GM20431 (cell line): Measurements from ENCODE around the gene SOX5.
"Not testable (repeated sequence)": the region's sequence is repeated elsewhere in the genome, so short reads cannot be mapped to it uniquely, and the experiment has no call there.

Experiments used
- in situ Hi-C: fragments of 300-500 bp; cut with MseI, MboI; formaldehyde crosslinking; loops from one replicate; pipeline ENCODE4 v1.15.0; 2020; ENCODE audit warnings: low sequenced_read_pairs; ENCODE audit not compliant: unreplicated experiment

SOX5 gene

GRCh38 chr12:23854598-23854997 is 94.9 kb downstream of the SOX5 start:
- in situ Hi-C loops = no loop called here

DNA sequence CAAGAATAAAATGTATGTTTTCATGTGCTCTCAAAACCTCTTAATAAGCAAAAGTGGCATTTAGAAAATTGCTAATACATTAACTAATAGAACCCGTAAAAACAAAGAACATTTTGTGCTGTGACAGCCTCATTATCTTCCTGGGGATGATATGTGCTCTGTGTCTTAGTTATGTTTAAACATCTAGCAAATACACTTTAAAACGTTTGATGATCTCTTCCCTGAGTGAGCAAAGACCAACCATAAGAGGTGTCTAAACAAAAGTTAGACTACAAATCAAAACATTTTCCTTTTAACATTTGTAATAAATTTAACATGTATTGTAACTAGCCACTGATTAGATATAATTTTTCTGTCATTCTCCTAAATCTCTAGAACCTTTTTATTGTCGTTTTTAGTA is 95.8 kb downstream of the SOX5 start:
- in situ Hi-C loops = no loop called here

DNA sequence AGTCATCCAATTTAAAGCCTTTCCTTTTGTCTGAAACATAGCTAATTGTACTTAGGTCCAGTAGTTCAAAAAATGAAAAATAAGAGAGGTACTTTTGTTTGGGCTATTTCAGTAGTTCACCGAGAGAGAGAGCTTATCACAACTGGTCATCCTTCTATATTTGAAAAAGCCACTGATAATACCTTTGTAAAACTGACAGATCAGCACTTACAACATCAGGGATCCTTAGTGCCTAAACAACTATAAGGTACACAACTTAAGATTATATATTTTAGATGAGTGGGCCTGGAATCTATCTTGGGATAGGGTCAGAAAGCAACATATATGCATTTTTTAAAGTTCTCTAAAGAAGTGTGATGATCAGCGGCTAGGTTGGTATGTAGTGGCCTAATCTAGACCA is 97.9 kb downstream of the SOX5 start:
- in situ Hi-C loops = no loop called here

- in situ Hi-C loops = no loop called here
Observed at GRCh38 chr12:23847857-23848256, 101.6 kb downstream of the SOX5 start.

DNA sequence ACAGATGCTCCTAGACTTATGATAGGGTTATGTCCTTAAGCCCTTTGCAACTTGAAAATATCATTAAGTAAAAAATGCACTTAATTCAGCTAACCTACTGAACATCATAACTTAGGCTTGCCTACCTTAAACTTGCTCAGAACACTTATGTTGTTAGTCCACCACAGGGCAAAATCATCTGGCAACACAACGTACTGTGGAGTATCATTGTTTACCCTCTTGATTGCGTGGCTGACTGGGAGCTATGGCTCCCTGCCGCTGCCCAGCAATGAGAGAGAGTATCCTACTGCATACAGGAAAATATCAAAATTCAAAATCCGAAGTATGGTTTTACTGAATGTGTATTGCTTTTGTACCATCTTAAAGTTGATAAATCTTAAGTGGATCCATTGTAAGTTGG is 105.5 kb downstream of the SOX5 start:
- in situ Hi-C loops = no loop called here

DNA sequence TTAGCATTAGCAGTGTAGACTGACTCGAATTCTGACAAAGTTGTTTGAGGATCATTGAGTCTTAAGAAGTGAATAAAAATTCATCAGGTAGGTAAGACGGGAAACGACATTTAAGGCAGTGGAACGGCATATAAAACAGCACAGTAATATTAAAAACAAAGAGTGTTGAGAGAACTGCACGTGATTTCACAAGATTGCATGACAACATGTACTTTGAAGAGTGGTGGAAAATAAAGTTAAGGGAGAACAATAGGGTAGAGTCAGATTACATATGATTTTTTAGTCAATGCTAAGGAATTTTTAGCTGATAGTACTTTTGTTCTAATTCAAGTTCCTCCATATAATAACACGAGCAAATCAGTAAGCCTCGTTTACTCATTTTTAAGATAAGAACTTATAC is 115.4 kb downstream of the SOX5 start:
- in situ Hi-C loops = no loop called here

- in situ Hi-C loops = no loop called here
Observed at GRCh38 chr12:23831739-23832138, 117.7 kb downstream of the SOX5 start.

GRCh38 chr12:23830210-23830609 is 119.3 kb downstream of the SOX5 start:
- in situ Hi-C loops = no loop called here

DNA sequence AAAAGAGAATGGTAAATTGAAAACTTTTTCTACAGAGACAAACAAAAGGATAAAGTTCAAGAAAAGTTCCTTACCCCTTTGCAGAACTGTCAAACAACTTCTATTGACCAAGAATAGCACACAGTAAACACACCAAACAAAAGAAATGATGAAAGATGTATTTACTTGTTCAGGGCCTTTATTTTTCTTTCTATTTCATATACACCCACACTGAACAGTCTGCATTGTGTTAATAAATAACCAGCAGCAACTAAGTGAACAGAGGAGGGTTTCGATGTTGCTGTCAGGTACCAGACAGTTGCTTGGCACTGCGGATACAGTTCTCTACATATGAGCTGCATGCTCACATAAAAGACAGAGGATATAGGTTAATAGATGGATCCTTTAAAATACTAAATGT is 122.1 kb downstream of the SOX5 start:
- in situ Hi-C loops = no loop called here

DNA sequence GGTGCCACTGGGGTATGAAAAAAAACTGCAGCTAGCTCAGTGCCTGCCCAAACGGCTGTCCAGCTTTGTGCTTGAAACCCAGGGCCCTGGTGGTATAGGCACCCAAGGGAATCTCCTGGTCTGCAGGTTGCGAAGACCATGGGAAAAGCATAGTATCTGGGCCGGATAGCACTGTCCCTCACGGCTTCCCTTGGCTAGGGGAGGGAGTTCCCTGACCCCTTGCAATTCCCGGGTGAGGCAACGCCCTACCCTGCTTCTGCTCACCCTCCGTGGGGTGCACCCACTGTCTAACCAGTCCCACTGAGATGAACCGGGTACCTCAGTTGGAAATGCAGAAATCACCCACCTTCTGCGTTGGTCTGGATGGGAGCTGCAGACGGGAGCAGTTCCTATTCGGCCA is 124.3 kb downstream of the SOX5 start:
- in situ Hi-C loops = not testable (repeated sequence)

DNA sequence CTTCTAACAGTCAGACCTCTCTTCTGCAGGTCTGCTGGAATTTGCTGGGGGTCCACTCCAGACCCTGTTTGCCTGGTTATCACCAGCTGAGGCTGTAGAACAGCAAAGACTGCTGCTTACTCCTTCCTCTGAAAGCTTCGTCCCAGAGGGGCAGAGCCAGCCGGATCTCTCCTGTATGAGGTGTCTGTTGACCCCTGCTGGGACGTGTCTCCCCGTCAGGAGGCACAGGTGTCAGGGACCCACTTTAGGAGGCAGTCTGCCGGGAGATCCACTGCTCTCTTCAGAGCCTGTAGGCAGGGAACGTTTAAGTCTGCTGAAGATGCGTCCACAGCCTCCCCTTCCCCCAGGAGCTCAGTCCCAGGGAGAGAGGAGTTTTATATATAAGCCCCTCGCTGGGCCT is 125.1 kb downstream of the SOX5 start:
- in situ Hi-C loops = no loop called here

DNA sequence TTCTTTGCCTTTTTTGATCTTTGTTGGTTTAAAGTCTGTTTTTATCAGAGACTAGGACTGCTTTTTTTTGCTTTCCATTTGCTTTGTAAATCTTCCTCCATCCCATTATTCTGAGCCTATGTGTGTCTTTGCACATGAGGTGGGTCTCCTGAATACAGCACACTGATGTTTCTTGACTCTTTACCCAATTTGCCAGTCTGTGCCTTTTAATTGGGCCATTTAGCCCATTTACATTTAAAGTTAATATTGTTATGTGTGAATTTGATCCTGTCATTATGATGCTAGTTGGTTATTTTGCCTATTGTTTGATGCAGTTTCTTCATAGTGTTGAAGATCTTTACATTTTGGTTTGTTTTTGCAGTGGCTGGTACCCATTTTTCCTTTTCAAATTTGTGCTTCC is 126.6 kb downstream of the SOX5 start:
- in situ Hi-C loops = not testable (repeated sequence)

DNA sequence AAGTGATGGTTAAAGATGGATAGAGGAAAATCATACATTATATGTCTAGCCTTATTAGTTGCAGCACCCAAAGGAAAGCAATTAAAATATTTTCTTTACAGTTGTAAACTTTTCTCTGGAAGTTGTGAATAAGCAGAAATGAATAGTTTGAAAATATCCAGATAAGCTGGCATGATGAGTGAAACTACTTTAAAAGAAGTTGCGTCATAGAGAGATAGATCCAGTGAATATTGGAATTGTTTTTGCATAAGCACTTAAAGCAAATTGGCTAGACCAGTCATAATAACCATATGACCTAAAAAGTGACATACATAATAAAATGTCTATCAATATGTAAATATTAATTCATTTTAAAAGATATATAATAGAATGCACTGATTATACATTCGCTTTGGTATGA is 132.1 kb downstream of the SOX5 start:
- in situ Hi-C loops = no loop called here

GRCh38 chr12:23816394-23816851 is 133.0 kb downstream of the SOX5 start:
- in situ Hi-C loops = no loop called here

GRCh38 chr12:23815810-23816209 is 133.7 kb downstream of the SOX5 start:
- in situ Hi-C loops = no loop called here

DNA sequence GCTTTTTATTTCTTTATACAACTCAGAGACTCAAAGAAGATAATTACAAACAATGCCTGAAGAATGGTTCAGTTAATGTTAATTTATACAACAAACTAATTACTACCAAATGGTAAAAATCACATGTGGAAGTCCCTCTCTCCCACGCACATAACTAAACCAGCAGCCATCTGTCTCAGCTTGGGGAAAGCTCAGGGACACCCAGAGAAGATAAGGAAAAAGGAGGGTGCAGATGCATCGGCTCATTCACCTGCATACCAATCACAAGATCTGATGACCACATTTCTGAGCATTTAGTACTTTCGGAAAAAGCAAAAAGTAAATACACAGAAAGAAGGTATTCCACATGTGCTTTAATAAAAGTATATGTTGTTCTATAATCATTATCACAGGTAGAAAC is 136.3 kb downstream of the SOX5 start:
- in situ Hi-C loops = no loop called here

DNA sequence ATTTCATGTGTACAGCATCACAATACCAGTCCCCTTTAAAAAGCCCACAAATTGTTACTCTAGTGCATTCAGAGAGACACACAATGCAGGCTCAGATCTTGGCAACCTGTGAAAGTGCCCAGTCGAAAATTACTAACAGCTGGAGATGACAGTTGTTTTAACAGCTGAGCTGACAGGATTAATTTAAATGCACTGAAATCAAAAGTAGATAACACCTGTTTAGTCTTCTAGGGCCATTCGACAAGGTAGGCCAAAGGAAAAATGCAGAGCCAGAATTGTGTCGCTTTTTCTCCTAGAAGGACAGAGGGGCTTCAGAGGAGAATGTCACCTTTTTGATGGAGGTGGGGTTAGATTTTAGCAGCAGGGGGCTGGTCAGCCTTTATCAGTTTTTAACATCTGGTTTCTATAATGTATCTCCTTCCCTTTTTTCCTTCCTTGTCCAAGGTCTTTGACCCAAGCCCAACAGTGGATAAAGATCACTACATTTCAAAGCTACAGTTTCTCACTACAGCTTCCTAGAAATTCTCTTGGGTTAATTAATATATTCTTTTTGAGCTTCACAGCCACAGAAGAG is 139.1 kb downstream of the SOX5 start:
- in situ Hi-C loops = no loop called here

DNA sequence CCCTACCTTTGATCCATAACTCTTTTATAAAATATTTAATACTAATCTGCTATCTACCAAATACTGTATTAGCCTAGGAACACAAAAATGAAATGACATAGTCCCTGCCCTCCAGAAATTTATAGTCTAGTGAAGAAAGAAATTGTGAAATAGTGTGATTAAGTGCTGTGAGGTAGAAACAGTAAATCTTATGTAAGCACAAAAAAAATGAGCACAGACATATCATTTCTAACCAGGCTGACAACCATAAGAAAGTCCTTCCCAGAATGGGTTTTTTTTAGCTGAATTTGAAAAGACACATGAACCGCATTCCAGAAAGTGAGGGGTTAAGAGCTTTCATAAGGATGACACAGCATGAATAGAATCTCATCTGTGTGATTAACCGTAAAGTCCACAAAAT is 145.9 kb downstream of the SOX5 start:
- in situ Hi-C loops = no loop called here

- in situ Hi-C loops = no loop called here
Observed at GRCh38 chr12:23795494-23795893, 154.0 kb downstream of the SOX5 start.

DNA sequence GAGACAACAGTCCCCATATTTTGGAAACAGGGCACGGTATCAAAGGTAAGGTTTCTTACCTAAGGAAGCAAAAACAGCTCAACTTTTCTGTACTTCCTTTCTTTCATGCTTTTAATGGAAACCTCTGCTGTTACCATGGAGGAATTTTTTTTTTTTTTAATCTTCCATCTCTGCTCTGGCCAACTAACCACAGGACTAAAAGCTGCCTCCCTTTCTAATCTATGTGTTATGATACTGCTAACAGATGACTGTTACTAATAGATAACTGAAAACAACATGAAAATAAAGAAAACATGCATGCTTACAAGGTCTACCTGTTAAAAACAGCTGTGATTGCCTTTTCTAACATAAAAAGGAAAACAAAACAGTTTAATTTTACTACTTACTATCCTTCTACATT is 168.4 kb downstream of the SOX5 start:
- in situ Hi-C loops = no loop called here

DNA sequence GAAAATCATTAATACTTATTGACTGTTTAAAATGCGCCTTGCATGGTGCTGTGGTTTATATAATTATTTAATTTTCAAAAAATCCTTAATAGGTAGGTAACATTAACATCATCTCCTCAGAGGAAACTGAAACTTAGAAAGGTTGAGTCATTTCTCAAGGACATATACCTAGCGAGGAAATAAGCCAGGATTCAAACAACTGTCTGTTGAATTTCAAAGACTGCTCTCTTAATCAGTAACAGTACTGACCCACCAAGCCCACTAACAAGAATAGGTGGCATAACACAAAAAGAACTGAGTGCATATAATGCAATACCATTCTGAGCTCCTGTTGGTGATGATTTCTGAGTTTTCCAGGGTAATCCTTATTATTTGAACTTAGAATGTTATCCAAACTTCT is 174.3 kb downstream of the SOX5 start:
- in situ Hi-C loops = no loop called here

DNA sequence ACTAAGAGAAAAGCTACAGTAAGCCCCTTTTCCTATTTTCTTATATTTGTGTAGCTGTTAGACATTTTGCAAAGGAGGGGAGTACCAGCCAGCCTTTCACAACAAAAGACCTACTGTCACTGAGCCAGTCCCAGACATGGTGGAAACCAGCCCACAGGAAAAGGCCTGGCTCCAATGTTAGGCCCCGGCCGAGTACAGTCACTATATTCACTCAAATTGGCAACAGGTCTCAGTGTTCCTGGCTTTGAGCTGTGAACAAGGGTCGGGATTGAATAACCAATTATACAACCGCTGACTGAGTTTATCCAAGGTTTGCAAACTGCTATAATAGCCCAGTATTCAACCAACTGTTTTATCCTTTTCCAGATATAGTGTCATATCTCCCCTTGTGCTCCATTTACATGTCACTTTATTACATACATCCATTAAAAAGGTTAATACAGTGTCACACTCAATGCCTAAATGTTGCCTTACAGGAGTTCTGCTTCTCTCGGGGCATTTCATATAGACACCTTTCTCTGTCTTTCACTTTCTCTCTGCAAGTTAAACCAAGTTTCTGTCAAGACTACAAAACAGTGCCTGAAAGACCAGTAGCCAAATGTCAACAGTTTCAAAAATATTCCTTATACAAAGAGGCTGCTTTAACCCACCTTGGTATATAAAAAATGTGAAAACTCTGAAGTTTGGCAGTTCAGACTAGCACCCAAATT is 178.1 kb downstream of the SOX5 start:
- in situ Hi-C loops = no loop called here
